ENCODE results near the gene P2RX3. TPM values are rescaled to one million over a fixed set of nuclear protein-coding genes. Genes with fewer than 3 reads are reported as not detected.
"Not testable (repeated sequence)": the region's sequence is repeated elsewhere in the genome, so short reads cannot be mapped to it uniquely, and the experiment has no call there.

The P2RX3 gene
- total RNA-seq, 1 donor from 2014 or later = not detected

DNA sequence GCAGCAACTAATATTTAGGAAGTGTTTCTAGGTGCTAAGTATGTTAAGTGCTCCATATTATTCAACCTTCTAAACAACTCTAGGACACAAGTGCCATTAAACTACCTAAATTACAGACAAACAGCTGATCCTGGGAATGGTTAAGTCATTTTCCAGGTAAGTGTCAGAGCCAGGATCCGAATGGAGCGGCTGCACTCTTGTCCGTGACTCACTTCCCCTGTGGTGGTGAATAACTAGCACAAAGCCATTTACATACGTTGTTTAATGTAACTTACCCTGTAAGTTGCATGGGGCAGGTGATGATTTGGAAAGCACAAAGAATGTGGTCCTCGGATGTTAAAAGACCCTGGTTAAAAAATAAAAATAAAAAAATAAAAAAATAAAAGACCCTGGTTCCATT lies 61.1 kb downstream of the P2RX3 start:
- TF ChIP-seq, protein P1, sequence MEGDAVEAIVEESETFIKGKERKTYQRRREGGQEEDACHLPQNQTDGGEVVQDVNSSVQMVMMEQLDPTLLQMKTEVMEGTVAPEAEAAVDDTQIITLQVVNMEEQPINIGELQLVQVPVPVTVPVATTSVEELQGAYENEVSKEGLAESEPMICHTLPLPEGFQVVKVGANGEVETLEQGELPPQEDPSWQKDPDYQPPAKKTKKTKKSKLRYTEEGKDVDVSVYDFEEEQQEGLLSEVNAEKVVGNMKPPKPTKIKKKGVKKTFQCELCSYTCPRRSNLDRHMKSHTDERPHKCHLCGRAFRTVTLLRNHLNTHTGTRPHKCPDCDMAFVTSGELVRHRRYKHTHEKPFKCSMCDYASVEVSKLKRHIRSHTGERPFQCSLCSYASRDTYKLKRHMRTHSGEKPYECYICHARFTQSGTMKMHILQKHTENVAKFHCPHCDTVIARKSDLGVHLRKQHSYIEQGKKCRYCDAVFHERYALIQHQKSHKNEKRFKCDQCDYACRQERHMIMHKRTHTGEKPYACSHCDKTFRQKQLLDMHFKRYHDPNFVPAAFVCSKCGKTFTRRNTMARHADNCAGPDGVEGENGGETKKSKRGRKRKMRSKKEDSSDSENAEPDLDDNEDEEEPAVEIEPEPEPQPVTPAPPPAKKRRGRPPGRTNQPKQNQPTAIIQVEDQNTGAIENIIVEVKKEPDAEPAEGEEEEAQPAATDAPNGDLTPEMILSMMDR (IDR thresholded peaks at IDR 0.05; ENCODE audit: unreplicated experiment) = no peak
- no peaks in the 10 kb centered on the region for H3K4me1 Mint-ChIP-seq (ENCODE audit: low read depth)
- no peaks in the 10 kb centered on the region for H3K27me3 Mint-ChIP-seq

DNA sequence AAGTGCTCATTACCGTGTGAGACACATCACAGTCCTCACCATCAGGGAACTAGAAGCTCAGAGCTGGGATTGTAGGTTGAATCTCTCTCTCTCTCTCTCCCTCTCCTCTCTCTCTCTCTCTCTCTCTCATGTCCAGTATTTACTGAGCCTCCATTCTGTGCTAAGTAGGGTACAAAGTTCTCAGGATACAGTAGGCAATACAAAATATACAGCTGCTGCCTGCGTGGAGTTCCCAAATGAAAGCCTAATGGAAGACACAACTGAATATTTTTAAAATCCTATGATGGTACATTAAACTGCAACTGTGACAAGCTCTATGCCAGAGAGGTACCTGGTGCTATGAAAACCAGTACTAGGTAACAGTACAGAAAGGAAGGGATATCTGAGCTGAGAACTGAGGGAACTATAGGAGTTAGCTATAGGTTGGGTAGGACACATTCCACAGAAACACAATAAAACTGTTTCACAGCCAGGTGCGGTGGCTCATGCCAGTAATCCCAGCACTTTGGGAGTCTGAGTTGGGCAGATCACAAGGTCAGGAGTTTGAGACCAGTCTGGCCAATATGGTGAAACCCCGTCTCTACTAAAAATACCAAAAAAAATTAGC lies 61.9 kb downstream of the P2RX3 start:
- Mint-ChIP-seq H3K27me3 (no peaks in the 10 kb centered on the region), H3K4me1 (ENCODE audit: low read depth) (no peaks in the 10 kb centered on the region), H3K27ac (no peak overlapping the region), H3K4me3 (ENCODE audit: low read depth) (no peak overlapping the region), H3K36me3 (ENCODE audit: insufficient read depth) (no peaks in the 10 kb centered on the region), H3K9me3 (ENCODE audit: low read depth) (no peaks in the 10 kb centered on the region)
- TF ChIP-seq, protein P1 (IDR thresholded peaks at IDR 0.05; ENCODE audit: unreplicated experiment) = no peak
- DNase-seq (ENCODE audit: low spot score, unreplicated experiment) = no peak

More for the DNA sequence above, 61.1 kb downstream of the P2RX3 start:
- no peak overlapping the region for H3K4me3 Mint-ChIP-seq (ENCODE audit: low read depth)
- no peak for DNase-seq (ENCODE audit: low spot score, unreplicated experiment)
- H3K9me3 Mint-ChIP-seq (ENCODE audit: low read depth) = no peaks in the 10 kb centered on the region
- no peaks in the 10 kb centered on the region for H3K36me3 Mint-ChIP-seq (ENCODE audit: insufficient read depth)
- no peak overlapping the region for H3K27ac Mint-ChIP-seq

DNA sequence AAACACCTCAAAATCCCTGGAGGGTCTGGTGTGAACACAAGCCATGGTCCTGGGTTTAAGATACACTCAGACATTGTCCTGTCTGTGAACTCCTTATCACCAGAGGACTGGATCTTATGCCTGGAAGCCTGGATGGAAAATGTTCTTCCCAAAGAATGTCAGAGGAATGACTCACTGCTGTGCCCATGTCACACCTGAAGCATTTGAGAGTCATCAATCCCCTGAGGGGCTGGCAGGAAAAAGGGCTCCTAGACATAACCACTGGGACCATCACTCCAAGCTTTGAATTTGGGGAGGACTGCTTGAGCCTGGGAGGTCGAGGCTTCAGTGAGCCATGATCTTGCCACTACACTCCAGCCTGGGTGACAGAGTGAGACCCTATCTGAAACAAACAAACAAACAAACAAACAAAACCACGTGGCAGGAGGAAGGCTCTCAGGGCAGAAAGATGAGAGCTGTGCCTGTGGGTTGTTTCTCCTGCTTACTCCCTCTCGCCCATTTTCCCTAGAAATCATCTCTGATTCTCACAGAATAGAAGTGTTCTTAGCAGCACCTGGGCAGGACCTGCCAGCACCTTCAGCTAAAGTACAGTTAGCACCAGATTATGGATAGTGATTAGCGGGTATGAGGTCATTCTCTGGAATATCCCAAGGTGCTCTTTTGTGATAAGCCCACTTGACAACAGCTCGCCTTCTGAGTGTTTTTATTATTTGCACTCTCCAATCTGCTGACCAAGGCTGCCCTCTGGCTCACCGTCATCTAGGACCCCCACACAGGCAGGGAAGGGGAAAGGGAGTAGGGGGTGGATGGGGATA lies 64.2 kb downstream of the P2RX3 start:
- Mint-ChIP-seq H3K36me3 (ENCODE audit: insufficient read depth) (no peaks in the 10 kb centered on the region), H3K27me3 (no peaks in the 10 kb centered on the region), H3K4me3 (ENCODE audit: low read depth) (no peak overlapping the region), H3K4me1 (ENCODE audit: low read depth) (no peaks in the 10 kb centered on the region), H3K27ac (no peak overlapping the region), H3K9me3 (ENCODE audit: low read depth) (no peaks in the 10 kb centered on the region)
- TF ChIP-seq, protein P1 (IDR thresholded peaks at IDR 0.05; ENCODE audit: unreplicated experiment) = no peak
- no peak for DNase-seq (ENCODE audit: low spot score, unreplicated experiment)

DNA sequence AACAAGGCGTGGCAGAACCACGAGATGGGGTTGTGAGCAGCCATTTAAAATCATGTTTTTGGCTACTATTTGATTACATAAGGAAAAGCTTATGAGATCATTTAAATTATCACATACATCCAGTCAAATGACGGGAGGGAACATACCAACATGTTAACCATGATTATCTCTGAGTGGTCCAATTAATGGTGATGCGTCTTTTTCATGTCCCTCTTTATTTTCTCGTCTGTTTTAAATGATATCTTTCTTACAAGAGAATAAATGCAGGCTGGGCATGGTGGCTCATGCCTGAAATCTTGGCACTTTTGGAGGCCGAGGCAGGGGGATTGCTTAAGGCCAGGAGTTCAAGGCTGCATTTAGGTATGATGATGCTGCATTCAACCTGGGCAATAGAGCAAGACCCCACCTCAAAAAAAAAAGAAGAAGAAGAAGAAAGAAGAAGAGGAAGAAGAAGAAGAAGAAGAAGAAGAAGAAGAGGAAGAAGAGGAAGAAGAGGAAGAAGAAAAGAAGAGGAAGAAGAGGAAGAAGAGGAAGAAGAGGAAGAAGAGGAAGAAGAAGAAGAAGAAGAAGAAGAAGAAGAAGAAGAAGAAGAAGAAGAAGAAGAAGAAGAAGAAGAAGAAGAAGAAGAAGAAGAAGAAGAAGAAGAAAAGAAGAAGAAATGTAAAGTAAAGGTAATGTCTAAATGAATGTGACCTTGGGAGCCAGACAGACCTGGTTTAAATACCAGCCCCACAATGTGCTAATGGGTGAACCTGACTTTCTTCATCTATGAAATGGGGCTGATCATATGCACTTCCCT lies 65.0 kb downstream of the P2RX3 start:
- H3K9me3 Mint-ChIP-seq (ENCODE audit: low read depth); H3K27ac Mint-ChIP-seq; H3K4me1 Mint-ChIP-seq (ENCODE audit: low read depth); H3K27me3 Mint-ChIP-seq; DNase-seq (ENCODE audit: low spot score, unreplicated experiment); H3K36me3 Mint-ChIP-seq (ENCODE audit: insufficient read depth); H3K4me3 Mint-ChIP-seq (ENCODE audit: low read depth): not testable (repeated sequence)

DNA sequence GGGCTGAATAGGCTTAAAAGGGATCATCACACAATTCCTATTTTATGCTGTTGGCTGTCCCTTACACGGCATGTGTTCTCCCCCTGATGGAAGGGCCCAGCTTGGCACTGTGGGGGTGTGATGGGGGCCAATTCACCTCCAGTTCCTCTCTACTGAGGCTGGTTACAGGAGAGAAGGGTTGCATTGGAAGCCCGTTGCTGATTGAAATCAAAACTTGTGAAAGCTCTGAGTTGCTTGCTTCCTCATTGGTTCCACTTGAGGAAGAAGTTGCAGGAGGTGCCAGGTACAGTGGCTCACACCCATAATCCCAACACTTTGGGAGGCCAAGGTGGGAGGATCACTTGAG lies 65.6 kb downstream of the P2RX3 start:
- Mint-ChIP-seq H3K36me3 (ENCODE audit: insufficient read depth) (no peaks in the 10 kb centered on the region), H3K9me3 (ENCODE audit: low read depth) (no peaks in the 10 kb centered on the region), H3K4me1 (ENCODE audit: low read depth) (no peaks in the 10 kb centered on the region), H3K4me3 (ENCODE audit: low read depth) (no peak overlapping the region), H3K27me3 (no peaks in the 10 kb centered on the region), H3K27ac (peak overlapping the region; percentile 56)
- TF ChIP-seq, protein P1 (IDR thresholded peaks at IDR 0.05; ENCODE audit: unreplicated experiment) = no peak
- no peak for DNase-seq (ENCODE audit: low spot score, unreplicated experiment)
